ENCODE results near the gene PTPRG. TPM values are rescaled to one million over a fixed set of nuclear protein-coding genes. Genes with fewer than 3 reads are reported as not detected.

PTPRG gene
- total RNA-seq, 4 donors from 2014 or later, result 21.1 to 54.2 (median 30.6) TPM

- no peaks in the 10 kb centered on the region for H3K36me3 ChIP-seq
- in situ Hi-C loops (cut with MboI; ENCODE audit: low sequenced_read_pairs in 4 of 4) (no loop called here), intact Hi-C loops (cut with DNase I; ENCODE audit: low total_unique reads) (no loop called here)
- H3K27ac ChIP-seq, result no peak overlapping the region
- H3K4me3 ChIP-seq, result no peak overlapping the region
- ATAC-seq, result no peak
- TF ChIP-seq CTCF (IDR thresholded peaks at IDR 0.05 in 4 of 5, conservative IDR thresholded peaks at IDR 0.05 in 1 of 5) (no peak), POLR2A (IDR thresholded peaks at IDR 0.05) (no peak)
- no peak for DNase-seq
- peaks cover 0 to 22% of the 10 kb centered on the region in 2 donors for H3K4me1 ChIP-seq
- no peaks in the 10 kb centered on the region for H3K9me3 ChIP-seq
- no peaks in the 10 kb centered on the region for H3K27me3 ChIP-seq
Measured at GRCh38 chr3:61990327-61991027, 429.1 kb downstream of the PTPRG start.

- Histone ChIP-seq H3K4me1 (peaks cover 0 to 14% of the 10 kb centered on the region in 2 donors), H3K9me3 (no peaks in the 10 kb centered on the region), H3K4me3 (no peak overlapping the region), H3K36me3 (no peaks in the 10 kb centered on the region), H3K27me3 (no peaks in the 10 kb centered on the region), H3K27ac (no peak overlapping the region)
- intact Hi-C loops (cut with DNase I; ENCODE audit: low total_unique reads) (no loop called here), in situ Hi-C loops (cut with MboI; ENCODE audit: low sequenced_read_pairs in 4 of 4) (no loop called here)
- TF ChIP-seq POLR2A (IDR thresholded peaks at IDR 0.05), result no peak
- no peak for TF ChIP-seq CTCF (IDR thresholded peaks at IDR 0.05 in 4 of 5, conservative IDR thresholded peaks at IDR 0.05 in 1 of 5)
- DNase-seq (no peak), ATAC-seq (no peak)
Measured at GRCh38 chr3:61991706-61992105, 430.3 kb downstream of the PTPRG start.

- TF ChIP-seq POLR2A (IDR thresholded peaks at IDR 0.05) (no peak), CTCF (IDR thresholded peaks at IDR 0.05 in 4 of 5, conservative IDR thresholded peaks at IDR 0.05 in 1 of 5) (no peak)
- DNase-seq (no peak), ATAC-seq (no peak)
- H3K27ac ChIP-seq, result no peak overlapping the region
- no peaks in the 10 kb centered on the region for H3K27me3 ChIP-seq
- in situ Hi-C loops (cut with MboI; ENCODE audit: low sequenced_read_pairs in 4 of 4) (no loop called here), intact Hi-C loops (cut with DNase I; ENCODE audit: low total_unique reads) (no loop called here)
- no peaks in the 10 kb centered on the region for H3K36me3 ChIP-seq
- peaks cover 0 to 3% of the 10 kb centered on the region in 2 donors for H3K4me1 ChIP-seq
- H3K4me3 ChIP-seq, result no peak overlapping the region
- H3K9me3 ChIP-seq, result no peaks in the 10 kb centered on the region
Measured at GRCh38 chr3:61996366-61996765, 435.0 kb downstream of the PTPRG start.

- ATAC-seq, result no peak
Measured at GRCh38 chr3:61997101-61997500, 435.7 kb downstream of the PTPRG start.

More at GRCh38 chr3:61997101-61997500, 435.7 kb downstream of the PTPRG start:
- Histone ChIP-seq H3K4me1 (peaks cover 0 to 3% of the 10 kb centered on the region in 2 donors), H3K4me3 (no peak overlapping the region), H3K27me3 (no peaks in the 10 kb centered on the region), H3K27ac (no peak overlapping the region), H3K9me3 (no peaks in the 10 kb centered on the region), H3K36me3 (no peaks in the 10 kb centered on the region)
- intact Hi-C loops (cut with DNase I; ENCODE audit: low total_unique reads) (no loop called here), in situ Hi-C loops (cut with MboI; ENCODE audit: low sequenced_read_pairs in 4 of 4) (no loop called here)
- no peak for TF ChIP-seq CTCF (IDR thresholded peaks at IDR 0.05 in 4 of 5, conservative IDR thresholded peaks at IDR 0.05 in 1 of 5)
- no peak for TF ChIP-seq POLR2A (IDR thresholded peaks at IDR 0.05)
- no peak for DNase-seq
